Fibroblast of skin of left quadriceps (primary cell): Measurements from ENCODE around the gene KCNQ4.

Source experiments
- DNase-seq, 2 experiments: peaks; one replicate each; pipeline ENCODE4 v3.0.0-alpha.2; 2013; ENCODE audit warnings: low read depth in 2 of 2

The KCNQ4 gene

GRCh38 chr1:40754201-40754600 is 29.4 kb upstream of the KCNQ4 start:
- DNase-seq = no peak

- no peak for DNase-seq
Observed at GRCh38 chr1:40755067-40755466, 28.5 kb upstream of the KCNQ4 start.

- DNase-seq = no peak
Observed at GRCh38 chr1:40756523-40756922, 27.1 kb upstream of the KCNQ4 start.

DNA sequence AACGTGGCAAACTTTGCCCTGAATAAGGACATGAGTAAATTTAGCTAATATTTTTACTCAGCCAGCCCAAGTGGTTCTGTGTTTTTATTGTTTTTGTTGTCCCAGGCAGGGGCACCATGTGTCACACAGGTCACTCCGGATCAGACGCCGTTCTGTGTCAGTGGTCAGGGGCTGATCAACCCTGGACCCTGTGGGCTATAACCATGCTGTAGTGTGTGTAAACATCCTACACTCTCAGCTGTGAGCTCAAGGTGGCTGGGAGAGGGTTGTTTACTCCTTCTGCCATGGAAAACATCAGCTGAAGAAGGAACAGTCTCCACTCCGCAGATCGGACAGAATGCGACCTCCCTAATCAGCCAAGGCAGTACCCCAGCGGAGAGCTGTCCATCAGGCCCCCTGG is 26.5 kb upstream of the KCNQ4 start:
- no peak for DNase-seq

GRCh38 chr1:40758004-40758403 is 25.6 kb upstream of the KCNQ4 start:
- no peak for DNase-seq

DNA sequence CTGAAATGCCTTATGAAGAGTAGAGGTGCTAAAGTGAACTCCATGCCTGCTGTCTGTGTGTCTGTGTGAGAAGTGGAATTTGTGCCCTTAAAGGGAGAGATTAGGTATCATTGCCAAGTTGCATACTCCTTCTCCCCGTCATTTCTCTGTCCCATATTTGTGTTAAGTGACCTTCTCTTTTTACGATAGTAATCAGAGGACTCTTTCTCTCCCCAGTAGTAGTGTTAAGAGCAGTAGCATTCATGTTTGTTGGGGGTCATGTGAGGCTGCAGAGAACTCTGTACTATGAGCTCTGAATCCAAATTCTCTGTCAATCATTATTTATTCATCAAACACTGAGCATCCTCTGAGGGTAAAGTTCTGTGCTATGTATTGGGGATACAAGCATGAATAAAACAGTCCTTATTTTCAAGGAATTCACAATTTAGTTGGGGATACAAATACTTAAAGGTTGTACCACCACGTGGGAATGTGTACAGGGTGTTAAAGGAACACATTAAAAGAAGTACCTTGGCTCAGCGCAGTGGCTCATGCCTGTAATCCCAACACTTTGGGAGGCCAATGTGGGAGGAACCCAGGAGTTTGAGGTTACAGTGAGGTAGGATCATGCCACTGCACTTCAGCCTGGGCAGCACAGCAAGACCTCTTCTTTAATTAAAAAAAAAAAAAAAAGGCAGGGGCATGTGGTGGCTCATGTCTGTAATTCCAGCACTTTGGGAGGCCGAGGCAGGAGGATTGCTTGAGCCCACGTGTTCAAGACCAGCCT is 24.8 kb upstream of the KCNQ4 start:
- DNase-seq = no peak

GRCh38 chr1:40760984-40761383 is 22.6 kb upstream of the KCNQ4 start:
- no peak for DNase-seq

DNA sequence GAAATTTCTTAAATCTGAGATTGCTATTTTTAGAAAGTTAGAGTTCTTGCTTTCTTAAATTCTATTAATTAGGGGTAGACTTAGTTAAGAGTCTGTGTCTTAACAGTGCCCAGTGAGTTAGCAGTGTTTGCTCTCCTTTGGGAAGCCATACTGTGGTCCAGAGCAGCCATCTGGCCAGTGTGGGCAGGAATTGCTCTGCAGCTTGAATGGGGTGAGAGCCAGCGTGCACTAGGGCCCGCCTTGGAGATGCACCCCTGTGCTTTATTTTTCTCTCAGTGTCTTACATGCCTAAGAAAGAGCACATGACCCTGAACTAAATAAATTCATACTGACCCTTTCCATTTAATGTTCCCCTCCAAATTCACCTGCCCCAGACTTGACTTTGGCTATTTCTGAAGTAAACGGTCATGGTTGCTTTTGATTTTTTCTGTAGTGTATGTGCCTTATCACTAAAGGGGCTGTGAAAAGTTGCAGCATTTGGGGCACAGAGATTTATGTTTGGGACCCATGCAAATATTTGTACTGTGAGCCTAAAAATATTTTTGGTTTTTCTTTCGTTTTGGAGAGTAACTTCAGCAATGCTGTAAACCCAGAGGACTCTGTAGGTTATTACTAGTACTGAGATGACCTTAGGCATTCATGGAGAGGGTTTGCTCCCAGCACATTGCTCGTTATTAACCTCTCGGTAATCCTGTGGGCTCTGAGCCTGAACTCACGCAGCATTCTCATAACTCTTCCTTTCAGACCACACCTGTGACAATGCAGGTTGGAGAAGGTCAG is 21.3 kb upstream of the KCNQ4 start:
- DNase-seq = no peak

GRCh38 chr1:40763742-40764532 is 19.6 kb upstream of the KCNQ4 start:
- DNase-seq = no peak

GRCh38 chr1:40764981-40765380 is 18.6 kb upstream of the KCNQ4 start:
- DNase-seq = no peak

DNA sequence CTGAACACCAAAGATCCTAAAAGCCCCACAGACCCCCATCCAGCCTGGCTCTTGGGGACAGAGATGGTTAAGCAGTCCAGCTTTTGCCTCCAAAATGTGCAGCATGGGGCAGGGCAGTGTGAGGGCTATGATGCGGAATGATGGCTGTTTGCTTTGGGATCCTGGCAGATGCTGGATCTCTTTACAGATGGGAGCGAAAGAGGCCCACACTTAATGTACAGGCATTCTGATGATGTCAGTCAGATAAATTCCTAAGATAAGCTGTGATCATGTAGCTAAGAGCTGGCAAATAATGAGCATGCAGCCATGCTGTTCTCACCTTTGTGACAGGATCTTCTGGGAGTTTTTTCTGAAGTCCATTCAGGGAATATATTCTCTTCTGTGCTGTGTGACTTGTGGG is 17.6 kb upstream of the KCNQ4 start:
- no peak for DNase-seq

DNA sequence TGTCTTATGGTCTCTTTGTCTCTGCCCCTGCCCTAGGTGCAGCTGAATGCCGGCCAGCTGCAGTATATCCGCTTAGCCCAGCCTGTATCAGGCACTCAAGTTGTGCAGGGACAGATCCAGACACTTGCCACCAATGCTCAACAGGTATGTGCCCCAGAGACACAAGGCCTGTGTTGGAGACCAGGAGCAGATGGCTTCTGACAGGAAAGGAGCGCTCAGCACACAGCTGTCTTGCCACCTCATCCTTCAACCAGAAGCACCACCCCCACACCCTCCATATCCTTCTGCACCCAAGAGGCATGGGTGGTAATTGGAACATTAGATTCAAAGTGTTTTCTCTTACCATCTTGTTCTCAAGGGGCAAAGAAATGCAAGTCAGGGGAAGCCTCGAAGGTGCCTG is 17.0 kb upstream of the KCNQ4 start:
- DNase-seq = no peak

DNA sequence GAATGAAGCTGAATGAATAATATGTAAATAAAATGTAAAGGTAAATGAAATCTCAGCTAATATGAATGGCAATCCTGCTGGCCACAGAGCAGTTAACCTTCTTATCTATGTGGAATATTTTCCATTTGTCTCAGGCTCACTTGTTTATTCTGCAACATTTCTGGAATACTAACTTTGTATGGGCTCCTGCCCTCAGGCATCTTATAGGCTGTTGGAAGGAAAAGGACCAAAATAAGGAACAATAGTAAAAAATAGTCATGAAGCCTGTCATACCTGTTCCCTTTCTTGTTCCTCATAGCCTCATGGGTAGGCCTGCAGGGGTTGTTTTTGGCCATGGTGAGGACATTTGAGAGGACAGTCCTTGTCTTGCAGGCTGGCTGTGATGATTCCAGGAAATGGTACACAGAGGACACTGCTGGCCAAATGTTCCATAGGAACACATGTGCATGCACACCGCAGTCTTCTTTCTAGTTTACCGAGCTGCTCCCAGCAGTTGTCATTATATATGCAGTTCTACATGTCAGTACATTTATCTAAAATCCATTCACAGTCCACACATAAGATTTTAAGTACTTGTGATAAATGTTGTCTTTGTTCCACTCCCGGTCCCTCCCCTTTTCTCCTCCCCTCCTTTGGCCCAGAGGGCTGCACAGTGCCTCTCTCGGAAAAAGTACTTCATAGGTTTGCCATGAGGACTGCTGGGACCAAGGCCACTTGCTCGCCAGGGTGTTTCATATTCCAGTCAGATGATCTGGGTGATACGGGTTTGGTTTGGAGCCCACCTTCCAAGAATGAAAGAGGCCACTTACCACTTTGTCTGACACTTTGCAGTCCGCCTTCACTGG is 15.2 kb upstream of the KCNQ4 start:
- DNase-seq = no peak

GRCh38 chr1:40769815-40770214 is 13.8 kb upstream of the KCNQ4 start:
- no peak for DNase-seq

GRCh38 chr1:40770296-40771070 is 13.1 kb upstream of the KCNQ4 start:
- DNase-seq = no peak

DNA sequence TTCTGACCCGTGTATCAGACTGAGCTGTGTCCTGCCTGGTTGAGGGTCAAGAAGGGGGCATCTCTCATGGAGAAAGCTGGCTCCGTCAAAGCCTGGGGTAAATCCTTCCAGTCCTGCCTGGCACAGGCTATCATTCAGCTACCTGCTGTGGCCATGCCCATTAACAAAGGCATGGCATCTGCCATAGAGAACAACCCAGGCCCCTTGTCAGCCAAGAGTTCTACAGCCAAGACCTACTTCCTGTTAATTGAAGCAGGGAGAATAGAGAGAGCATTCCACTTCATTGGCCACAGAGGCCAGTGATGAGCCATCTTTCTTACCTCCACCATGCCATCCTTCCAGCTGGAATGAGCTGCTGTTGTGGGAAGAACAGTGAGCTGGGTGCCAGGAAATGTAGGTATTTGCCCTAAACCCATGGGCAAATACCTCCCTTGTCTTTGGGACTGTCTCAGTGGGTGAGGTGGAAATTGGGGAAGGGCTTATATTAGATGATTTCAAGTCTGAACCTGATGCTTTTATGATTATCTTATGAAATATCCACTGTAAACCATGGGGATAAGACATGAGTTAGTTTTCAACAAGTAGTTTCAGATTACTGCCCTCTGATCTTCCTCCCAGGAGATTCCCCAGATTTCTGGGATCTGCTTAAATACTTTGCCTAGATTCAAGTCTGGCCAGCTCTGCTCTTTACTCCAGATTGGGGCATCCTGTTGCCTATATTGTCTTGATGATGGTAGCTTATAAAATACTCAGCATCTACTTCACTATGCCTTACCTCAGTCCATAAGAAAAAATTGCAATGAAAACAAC is 11.2 kb upstream of the KCNQ4 start:
- no peak for DNase-seq

- DNase-seq = no peak
Observed at GRCh38 chr1:40773748-40774265, 9.8 kb upstream of the KCNQ4 start.

- DNase-seq = no peak
Observed at GRCh38 chr1:40774266-40774998, 9.2 kb upstream of the KCNQ4 start.
